CD8-positive, alpha-beta memory T cell (primary cell): Measurements from ENCODE around the gene HMGN2. TPM values are rescaled to one million over a fixed set of nuclear protein-coding genes. Genes with fewer than 3 reads are reported as not detected.
A peak's percentile ranks its signal among the peaks of the same experiment; 100 is the strongest.

ENCODE experiments used
- CTCF ChIA-PET: fragments of 350-600 bp; sonication (Branson Sonifier 250); formaldehyde crosslinking; loops from one replicate; lab custom pipeline; 2021; ENCODE audit warnings: antibody characterized with exemption; lab: Charles Lee
- POLR2A ChIA-PET: fragments of 350-600 bp; sonication (Branson Sonifier 250); formaldehyde crosslinking; loops from one replicate; lab custom pipeline; 2021; ENCODE audit warnings: antibody characterized with exemption; lab: Charles Lee
- DNase-seq, 5 donors: peaks; one replicate each; pipeline versions ENCODE4 v3.0.0 to v3.0.0-alpha.2; 2020 to 2022; ENCODE audit warnings: mixed read lengths in 1 of 5
- H3K27ac ChIP-seq: one replicate; pipeline ENCODE4 v1.7.0; 2013; ENCODE audit warnings: low read depth, mild to moderate bottlenecking, low read length, moderate library complexity
- H3K27me3 ChIP-seq: 2 replicates; pipeline ENCODE4 v1.7.0; 2013; ENCODE audit warnings: low read length, mild to moderate bottlenecking; ENCODE audit not compliant: insufficient read depth, poor library complexity, severe bottlenecking
- H3K36me3 ChIP-seq: 2 replicates; pipeline ENCODE4 v1.7.0; 2013; ENCODE audit warnings: mild to moderate bottlenecking, low read length, moderate library complexity; ENCODE audit not compliant: insufficient read depth
- H3K4me1 ChIP-seq: 2 replicates; pipeline ENCODE4 v1.7.0; 2013; ENCODE audit warnings: mild to moderate bottlenecking, low read length, moderate library complexity; ENCODE audit not compliant: insufficient read depth
- H3K4me3 ChIP-seq: 2 replicates; pipeline ENCODE4 v1.7.0; 2013; ENCODE audit warnings: mild to moderate bottlenecking, low read length
- H3K9me3 ChIP-seq: 2 replicates; pipeline ENCODE4 v1.7.0; 2013; ENCODE audit warnings: mild to moderate bottlenecking, low read length
- H3K27ac Mint-ChIP-seq, 8 donors: one replicate each; pipeline ENCODE4 v1.8.0; 2020 to 2021; ENCODE audit warnings: mixed read lengths in 8 of 8, mild to moderate bottlenecking in 6 of 8, inconsistent platforms in 3 of 8, moderate library complexity in 3 of 8
- H3K27me3 Mint-ChIP-seq, 2 donors: one replicate each; pipeline ENCODE4 v1.8.0; 2020 to 2021; ENCODE audit warnings: mixed read lengths in 2 of 2, mild to moderate bottlenecking in 1 of 2, moderate library complexity in 1 of 2
- H3K36me3 Mint-ChIP-seq, 3 donors: one replicate each; pipeline ENCODE4 v1.8.0; 2020 to 2021; ENCODE audit warnings: mixed read lengths in 3 of 3, inconsistent platforms in 1 of 3, mild to moderate bottlenecking in 1 of 3
- H3K4me1 Mint-ChIP-seq, 3 donors: one replicate each; pipeline ENCODE4 v1.8.0; 2020 to 2021; ENCODE audit warnings: mixed read lengths in 3 of 3, inconsistent platforms in 1 of 3, mild to moderate bottlenecking in 1 of 3
- H3K4me3 Mint-ChIP-seq, 7 donors: one replicate each; pipeline ENCODE4 v1.8.0; 2020 to 2021; ENCODE audit warnings: mixed read lengths in 7 of 7, mild to moderate bottlenecking in 6 of 7, moderate library complexity in 4 of 7, inconsistent platforms in 2 of 7
- H3K9me3 Mint-ChIP-seq, 5 donors: one replicate each; pipeline ENCODE4 v1.8.0; 2020 to 2022; ENCODE audit warnings: mixed read lengths in 5 of 5, mild to moderate bottlenecking in 3 of 5, moderate library complexity in 2 of 5, inconsistent platforms in 1 of 5
- polyA plus RNA-seq: library from polyadenylated mRNA; unstranded; fragments of 300-500 nt; fragmentation: Illumina TruSeq; gene quantifications from one replicate; pipeline ENCODE4 v1.2.3, GENCODE V29; 2021
- total RNA-seq, 2 experiments: library from RNA; stranded (reverse); gene quantifications; one replicate each; pipeline ENCODE4 v1.2.3, GENCODE V29; 2021

HMGN2 gene
- total and polyA plus RNA-seq, 3 experiments from 2014 or later, result 599 to 878 (median 877) TPM

- Mint-ChIP-seq H3K36me3 (peaks cover 0 to 61% (median 9%) of the 10 kb centered on the region in 3 donors), H3K4me3 (peak overlapping the region; percentile 89 to 98 (median 97)), H3K4me1 (peaks cover 38 to 46% (median 41%) of the 10 kb centered on the region in 3 donors), H3K27me3 (no peaks in the 10 kb centered on the region), H3K9me3 (no peaks in the 10 kb centered on the region), H3K27ac (peak overlapping the region in 7 of 8 donors; percentile 51 to 99 (median 97))
- peak in 1 of 5 donors; percentile 7 for DNase-seq
- H3K27ac ChIP-seq, result no peak overlapping the region
- ChIA-PET CTCF (interaction anchor here (0.5 to 3.0 kb wide), 16 partner anchors 9 to 419 kb away, joined by 3 to 15 read pairs (median 3); partner anchors contain the start of genes DHDDS and GPN2), POLR2A (interaction anchor here (1.0 to 2.9 kb wide), 4 partner anchors 30 to 317 kb away, joined by 3 to 31 read pairs (median 12); partner anchors contain the start of genes DHDDS and PIGV)
- peaks cover 21% of the 10 kb centered on the region for H3K36me3 ChIP-seq
- peak overlapping the region; percentile 69 for H3K4me3 ChIP-seq
- no peaks in the 10 kb centered on the region for H3K9me3 ChIP-seq
- H3K27me3 ChIP-seq, result no peaks in the 10 kb centered on the region
- H3K4me1 ChIP-seq, result peaks cover 34% of the 10 kb centered on the region
These were observed 1.3 kb upstream of the HMGN2 start for GRCh38 chr1:26470878-26471497.

GRCh38 chr1:26471498-26472319, 531 bp upstream of the HMGN2 start:
- Histone ChIP-seq H3K27me3 (no peaks in the 10 kb centered on the region), H3K9me3 (no peaks in the 10 kb centered on the region), H3K36me3 (peaks cover 18% of the 10 kb centered on the region), H3K27ac (no peak overlapping the region), H3K4me3 (peak overlapping the region; percentile 69), H3K4me1 (peaks cover 34% of the 10 kb centered on the region)
- CTCF ChIA-PET, result interaction anchor here (0.6 to 3.0 kb wide), 8 partner anchors 10 to 393 kb away, joined by 3 to 15 read pairs (median 5); partner anchors contain the start of genes CEP85 and DHDDS
- Mint-ChIP-seq H3K27me3 (no peaks in the 10 kb centered on the region), H3K27ac (peak overlapping the region; percentile 94 to 100 (median 98)), H3K4me3 (peak overlapping the region; percentile 91 to 100 (median 97)), H3K36me3 (peaks cover 0 to 61% (median 9%) of the 10 kb centered on the region in 3 donors), H3K9me3 (no peaks in the 10 kb centered on the region), H3K4me1 (peaks cover 42 to 53% (median 46%) of the 10 kb centered on the region in 3 donors)
- DNase-seq, result peak in 4 of 5 donors; percentile 7 to 62 (median 18)
- POLR2A ChIA-PET, result interaction anchor here (1.0 to 2.9 kb wide), 5 partner anchors 29 to 429 kb away, joined by 3 to 31 read pairs (median 7); partner anchors contain the start of genes DHDDS and PIGV

GRCh38 chr1:26472901-26473845, 933 bp downstream of the HMGN2 start:
- peak; percentile 96 to 97 (median 96) for DNase-seq
- no peaks in the 10 kb centered on the region for H3K9me3 ChIP-seq
- Mint-ChIP-seq H3K27me3 (no peaks in the 10 kb centered on the region), H3K4me1 (peaks cover 50 to 61% (median 52%) of the 10 kb centered on the region in 3 donors), H3K27ac (peak overlapping the region; percentile 87 to 99 (median 90)), H3K9me3 (no peaks in the 10 kb centered on the region), H3K4me3 (peak overlapping the region; percentile 86 to 100 (median 89)), H3K36me3 (peaks cover 0 to 59% (median 2%) of the 10 kb centered on the region in 3 donors)
- H3K4me1 ChIP-seq, result peaks cover 34% of the 10 kb centered on the region
- ChIA-PET CTCF (interaction anchor here (2.5 to 3.0 kb wide), 2 partner anchors 27 to 56 kb away, joined by 8 to 15 read pairs; no protein-coding TSS in a partner anchor), POLR2A (interaction anchor here (0.6 to 2.9 kb wide), 3 partner anchors 28 to 323 kb away, joined by 8 to 31 read pairs (median 17); partner anchors contain the start of gene DHDDS)
- peak overlapping the region; percentile 92 for H3K27ac ChIP-seq
- H3K4me3 ChIP-seq, result peak overlapping the region; percentile 58
- peaks cover 29% of the 10 kb centered on the region for H3K36me3 ChIP-seq
- H3K27me3 ChIP-seq, result no peaks in the 10 kb centered on the region

GRCh38 chr1:26474818-26475217, 2.6 kb downstream of the HMGN2 start:
- Histone ChIP-seq H3K4me3 (no peak overlapping the region), H3K9me3 (no peaks in the 10 kb centered on the region), H3K27me3 (no peaks in the 10 kb centered on the region), H3K36me3 (peaks cover 29% of the 10 kb centered on the region), H3K4me1 (peaks cover 34% of the 10 kb centered on the region), H3K27ac (no peak overlapping the region)
- no peaks in the 10 kb centered on the region for H3K9me3 Mint-ChIP-seq
- peak overlapping the region in 5 of 8 donors; percentile 32 to 99 (median 87) for H3K27ac Mint-ChIP-seq
- no peak for DNase-seq
- H3K4me3 Mint-ChIP-seq, result peak overlapping the region in 6 of 7 donors; percentile 23 to 94 (median 47)
- no peaks in the 10 kb centered on the region for H3K27me3 Mint-ChIP-seq
- ChIA-PET POLR2A (no interaction called here), CTCF (interaction anchor here (0.7 kb wide), 1 partner anchor 26 kb away, joined by 3 read pairs; no protein-coding TSS in a partner anchor)
- peaks cover 51 to 65% (median 52%) of the 10 kb centered on the region in 3 donors for H3K4me1 Mint-ChIP-seq
- H3K36me3 Mint-ChIP-seq, result peaks cover 0 to 57% (median 2%) of the 10 kb centered on the region in 3 donors

- peaks cover 0 to 57% (median 2%) of the 10 kb centered on the region in 3 donors for H3K36me3 Mint-ChIP-seq
- no peak overlapping the region for H3K4me3 ChIP-seq
- H3K27ac Mint-ChIP-seq, result peak overlapping the region in 5 of 8 donors; percentile 46 to 76 (median 57)
- no peaks in the 10 kb centered on the region for H3K27me3 Mint-ChIP-seq
- peaks cover 29% of the 10 kb centered on the region for H3K36me3 ChIP-seq
- no peak for DNase-seq
- H3K9me3 Mint-ChIP-seq, result no peaks in the 10 kb centered on the region
- ChIA-PET CTCF (interaction anchor here (0.7 kb wide), 1 partner anchor 24 kb away, joined by 3 read pairs; no protein-coding TSS in a partner anchor), POLR2A (no interaction called here)
- no peaks in the 10 kb centered on the region for H3K9me3 ChIP-seq
- H3K4me3 Mint-ChIP-seq, result no peak overlapping the region
- H3K27me3 ChIP-seq, result no peaks in the 10 kb centered on the region
- peaks cover 41 to 54% (median 42%) of the 10 kb centered on the region in 3 donors for H3K4me1 Mint-ChIP-seq
- no peak overlapping the region for H3K27ac ChIP-seq
- H3K4me1 ChIP-seq, result peaks cover 27% of the 10 kb centered on the region
These were observed 3.7 kb downstream of the HMGN2 start for GRCh38 chr1:26475989-26476388.

- Histone ChIP-seq H3K36me3 (peaks cover 29% of the 10 kb centered on the region), H3K4me1 (peaks cover 17% of the 10 kb centered on the region), H3K27me3 (no peaks in the 10 kb centered on the region), H3K9me3 (no peaks in the 10 kb centered on the region), H3K27ac (no peak overlapping the region), H3K4me3 (no peak overlapping the region)
- H3K4me3 Mint-ChIP-seq, result peak overlapping the region in 1 of 7 donors; percentile 70
- H3K36me3 Mint-ChIP-seq, result peaks cover 0 to 61% (median 2%) of the 10 kb centered on the region in 3 donors
- no peaks in the 10 kb centered on the region for H3K27me3 Mint-ChIP-seq
- CTCF ChIA-PET, result no interaction called here
- peak overlapping the region in 7 of 8 donors; percentile 14 to 65 (median 50) for H3K27ac Mint-ChIP-seq
- no peaks in the 10 kb centered on the region for H3K9me3 Mint-ChIP-seq
- no peak for DNase-seq
- H3K4me1 Mint-ChIP-seq, result peaks cover 31 to 44% (median 34%) of the 10 kb centered on the region in 3 donors
- POLR2A ChIA-PET, result no interaction called here
These were observed 4.7 kb downstream of the HMGN2 start for GRCh38 chr1:26476958-26477357.
